PC-3 (cell line): ENCODE results near the gene RBM4B.

Experiments used
- CTCF ChIP-seq: fragments of 300-600 bp; sonication (generic); conservative IDR thresholded peaks from 2 replicates; pipeline ENCODE4 v1.5.1; 2017; ENCODE audit warnings: antibody characterized with exemption, low read depth, mild to moderate bottlenecking, low read length
- EZH2 ChIP-seq: fragments of 300-600 bp; sonication (generic); IDR thresholded peaks from one replicate; pipeline ENCODE4 v1.6.1; 2017; ENCODE audit warnings: antibody characterized with exemption, mild to moderate bottlenecking, low read length; ENCODE audit not compliant: unreplicated experiment

GRCh38 chr11:66694732-66695207 is 17.1 kb upstream of the RBM4B start:
- TF ChIP-seq CTCF (peak; percentile 99), EZH2 (no peak)
